Loucy (cell line): Measurements from ENCODE around the gene TFEB.

Experiments used
- CTCF ChIP-seq: fragments of 200-600 bp; sonication (generic); conservative IDR thresholded peaks from 2 replicates; pipeline ENCODE4 v1.5.1; 2014; ENCODE audit warnings: mild to moderate bottlenecking, antibody characterized with exemption, low read length
- EZH2phosphoT487 ChIP-seq: fragments of 200-600 bp; IDR thresholded peaks from 2 replicates; pipeline ENCODE4 v1.6.1; 2018; ENCODE audit warnings: antibody characterized with exemption, mild to moderate bottlenecking, moderate library complexity, borderline replicate concordance

GRCh38 chr6:41656002-41656691, 79.3 kb downstream of the TFEB start:
- TF ChIP-seq CTCF: no peak
- no peak for TF ChIP-seq EZH2phosphoT487
